NCI-H1930 (cell line): ENCODE data around the gene PIAS2.
"Not testable (repeated sequence)": the region's sequence is repeated elsewhere in the genome, so short reads cannot be mapped to it uniquely, and the experiment has no call there.

Experiments used
- DNase-seq, 2 experiments: peaks; one replicate each; lab custom pipeline; 2025; lab: John Stamatoyannopoulos, UW

PIAS2 gene

DNA sequence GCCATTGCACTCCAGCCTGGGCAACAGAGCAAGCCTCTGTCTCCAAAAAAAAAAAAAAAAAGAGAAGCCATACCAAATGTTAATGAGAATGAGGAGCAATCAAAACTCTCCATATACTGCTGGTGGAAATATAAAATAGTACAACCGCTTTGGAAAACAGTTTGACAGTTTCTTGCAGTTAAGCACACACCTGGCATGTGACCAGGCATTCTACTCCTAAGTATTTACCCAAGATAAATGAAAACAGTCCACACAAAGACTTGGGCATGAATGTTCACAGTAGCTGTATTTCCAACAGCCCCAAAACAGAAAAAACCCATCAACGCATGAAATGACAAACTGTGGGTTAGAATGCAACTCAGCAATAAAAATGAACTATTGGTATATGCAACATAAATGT lies 84.5 kb downstream of the PIAS2 start:
- DNase-seq, result no peak

DNA sequence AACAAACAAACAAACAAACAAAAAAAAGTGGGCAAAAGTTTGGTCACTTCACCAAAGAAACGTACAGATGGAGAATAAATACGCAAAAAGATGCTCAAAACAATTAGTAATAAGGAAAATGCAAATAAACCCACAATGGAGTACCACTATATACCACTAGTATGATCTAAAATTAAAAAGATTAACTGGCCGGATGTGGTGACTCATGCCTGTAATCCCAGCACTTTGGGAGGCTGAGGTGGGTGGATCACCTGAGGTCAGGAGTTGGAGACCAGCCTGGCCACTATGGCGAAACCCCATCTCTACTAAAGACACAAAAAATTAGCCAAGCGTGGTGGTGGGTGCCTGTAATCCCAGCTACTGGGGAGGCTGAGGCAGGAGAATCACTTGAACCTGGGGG lies 84.9 kb downstream of the PIAS2 start:
- not testable (repeated sequence) for DNase-seq

- DNase-seq, result no peak
Observed at GRCh38 chr18:46831434-46831833, 85.9 kb downstream of the PIAS2 start.

DNA sequence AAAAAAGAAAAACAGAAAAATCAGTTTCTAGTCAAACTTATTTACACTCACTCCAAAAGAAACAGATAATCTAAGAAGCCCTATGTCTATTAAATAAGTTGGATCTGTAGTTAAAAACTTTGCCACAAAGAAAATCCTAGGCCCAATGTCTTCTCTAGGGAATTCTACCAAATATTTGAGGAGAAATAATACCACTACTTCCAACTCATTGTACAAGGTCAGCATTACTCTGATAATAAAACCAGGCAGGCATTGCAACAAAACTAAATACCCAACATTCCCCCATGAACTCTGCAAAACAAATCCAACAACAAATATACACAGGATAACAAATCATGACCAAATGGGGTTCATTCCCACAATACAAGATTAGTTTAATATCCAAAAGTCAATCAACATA lies 86.7 kb downstream of the PIAS2 start:
- no peak for DNase-seq

- no peak for DNase-seq
Observed at GRCh38 chr18:46829947-46830346, 87.4 kb downstream of the PIAS2 start.

- DNase-seq, result no peak
Observed at GRCh38 chr18:46829531-46829930, 87.8 kb downstream of the PIAS2 start.

- no peak for DNase-seq
Observed at GRCh38 chr18:46821856-46822711, 95.2 kb downstream of the PIAS2 start.

DNA sequence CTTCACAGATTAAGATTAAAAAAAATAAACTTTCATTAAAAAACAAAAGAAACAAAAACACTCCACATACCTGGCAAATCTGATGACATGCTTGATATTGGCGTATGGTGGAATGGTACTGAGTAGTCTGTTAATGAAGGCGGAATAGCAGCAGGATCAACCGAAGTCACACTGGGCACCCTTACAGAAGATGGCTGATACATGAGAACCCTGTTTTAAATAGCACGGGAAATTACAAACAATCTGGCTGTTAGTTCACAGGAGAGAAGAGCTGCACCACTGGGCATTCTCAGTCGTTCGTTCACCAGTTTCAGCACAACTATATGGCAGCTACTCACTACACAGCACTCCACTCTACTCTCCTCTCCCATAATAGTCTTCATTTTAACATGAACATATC lies 96.4 kb downstream of the PIAS2 start:
- DNase-seq, result no peak

- no peak for DNase-seq
Observed at GRCh38 chr18:46815661-46816060, 101.6 kb downstream of the PIAS2 start.

GRCh38 chr18:46814399-46814798 lies 102.9 kb downstream of the PIAS2 start:
- no peak for DNase-seq

DNA sequence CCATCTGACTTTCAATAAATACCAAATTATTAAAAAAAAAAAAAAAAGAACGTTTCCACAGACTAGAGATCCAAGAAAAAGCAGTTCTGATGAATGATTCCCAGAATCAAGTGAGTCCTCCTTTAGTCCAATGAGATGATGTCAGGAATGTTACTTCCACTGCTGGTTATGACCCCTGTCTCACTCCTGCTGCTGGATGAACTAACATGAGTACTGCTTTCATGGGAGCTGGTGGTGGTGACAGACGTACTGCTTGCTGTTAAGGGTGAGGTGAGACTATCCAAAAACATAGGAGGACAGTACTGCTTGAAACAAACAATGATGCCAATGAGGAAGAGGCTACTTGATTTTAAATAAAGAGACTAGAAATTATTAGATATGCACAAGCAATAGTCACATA lies 105.0 kb downstream of the PIAS2 start:
- DNase-seq, result no peak

DNA sequence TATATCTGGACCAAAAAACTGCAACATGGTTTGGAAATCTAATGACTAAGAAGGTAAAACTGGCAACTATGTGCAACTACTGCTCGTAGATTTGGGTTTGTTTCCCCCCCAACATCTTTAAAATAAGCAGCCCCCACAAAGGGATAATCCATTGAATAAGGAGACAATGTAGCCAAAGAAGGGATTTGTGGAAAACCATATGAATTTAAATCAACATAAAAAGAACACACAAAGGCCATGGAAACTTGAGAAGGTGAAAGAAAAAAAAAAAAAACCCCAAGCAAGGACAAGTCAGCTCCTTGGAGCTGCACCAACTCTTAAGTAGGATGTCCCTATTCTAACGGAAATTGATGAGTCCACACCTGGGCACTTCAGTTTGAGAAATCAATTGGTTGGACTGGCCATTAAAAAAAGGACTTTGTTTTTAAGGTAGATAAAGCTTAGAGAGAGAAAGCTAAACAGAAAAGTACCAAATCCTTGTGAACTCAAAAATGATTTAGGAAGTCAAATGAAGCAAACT lies 106.8 kb downstream of the PIAS2 start:
- no peak for DNase-seq

DNA sequence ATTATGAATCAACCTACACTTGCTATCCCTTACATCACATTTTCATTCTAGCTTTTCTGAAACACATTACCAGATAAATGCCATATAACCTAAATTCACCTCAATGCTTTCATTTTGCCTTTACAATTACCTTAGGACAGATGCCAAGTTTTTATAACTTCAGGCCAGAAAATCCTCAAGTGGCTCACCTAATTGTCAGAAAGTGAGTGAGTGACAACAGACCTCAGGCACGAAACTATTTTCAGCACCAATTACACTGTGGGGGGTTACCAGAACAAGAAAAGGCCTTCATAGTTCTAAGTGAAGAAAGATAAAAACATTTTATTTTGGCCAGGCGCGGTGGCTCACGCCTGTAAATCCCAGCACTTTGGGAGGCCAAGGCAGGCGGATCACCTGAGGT lies 108.2 kb downstream of the PIAS2 start:
- no peak for DNase-seq

- not testable (repeated sequence) for DNase-seq
Observed at GRCh38 chr18:46795945-46796344, 121.4 kb downstream of the PIAS2 start.

DNA sequence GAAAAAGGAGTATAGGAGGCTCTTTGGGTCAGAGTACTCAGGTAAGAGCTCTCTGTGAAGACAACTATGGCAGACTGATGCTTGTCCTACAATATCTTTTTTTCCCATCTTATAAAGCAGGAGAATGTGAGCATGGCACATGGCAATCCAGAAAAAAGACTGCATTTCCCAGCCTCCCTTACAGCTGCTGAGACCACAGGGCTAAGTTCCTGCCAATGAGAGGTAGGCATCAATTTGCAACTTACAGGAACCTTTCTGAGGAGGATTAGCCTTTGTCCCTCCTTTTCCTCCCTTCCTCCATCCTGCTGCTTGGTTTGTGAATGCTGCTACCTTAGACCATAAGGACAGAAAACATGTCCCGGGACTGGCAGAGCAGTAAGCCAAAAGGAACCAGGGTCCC lies 122.7 kb downstream of the PIAS2 start:
- no peak for DNase-seq

DNA sequence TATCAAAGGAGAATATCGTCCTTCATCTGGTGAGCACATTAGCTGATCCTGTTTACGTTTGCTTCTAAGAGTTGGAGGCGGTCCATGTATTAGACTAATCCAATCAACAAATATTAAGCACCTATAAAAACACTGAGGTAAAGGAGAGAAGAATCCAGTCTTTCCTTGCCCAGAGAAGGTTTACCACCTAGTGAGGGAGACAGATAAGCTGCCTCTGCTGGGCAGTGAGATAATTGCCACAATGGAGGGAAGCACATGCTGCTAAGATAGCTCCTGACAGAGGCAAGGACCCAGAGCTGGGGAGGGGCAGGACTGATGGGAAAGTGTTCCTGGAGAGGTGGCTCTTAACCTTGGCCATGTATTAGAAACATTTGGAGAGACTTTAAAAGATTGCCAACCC lies 123.7 kb downstream of the PIAS2 start:
- no peak for DNase-seq

DNA sequence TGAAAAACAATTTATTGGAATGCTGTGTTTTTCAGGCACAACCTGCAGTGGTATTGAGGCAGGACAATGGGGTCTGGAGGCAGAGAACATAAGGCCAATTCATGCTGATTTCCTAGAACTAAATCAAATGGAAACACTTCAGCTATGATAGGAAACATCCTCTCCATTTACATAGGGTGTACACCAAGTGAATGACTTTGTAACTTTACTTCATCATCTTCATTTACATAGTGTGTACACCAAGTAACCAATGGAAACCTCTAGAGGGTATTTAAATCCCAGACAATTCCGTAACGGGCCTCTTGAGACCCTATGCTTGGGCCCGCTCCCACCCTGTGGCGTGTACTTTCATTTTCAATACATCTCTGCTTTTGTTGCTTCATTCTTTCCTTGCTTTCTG lies 128.2 kb downstream of the PIAS2 start:
- no peak for DNase-seq

DNA sequence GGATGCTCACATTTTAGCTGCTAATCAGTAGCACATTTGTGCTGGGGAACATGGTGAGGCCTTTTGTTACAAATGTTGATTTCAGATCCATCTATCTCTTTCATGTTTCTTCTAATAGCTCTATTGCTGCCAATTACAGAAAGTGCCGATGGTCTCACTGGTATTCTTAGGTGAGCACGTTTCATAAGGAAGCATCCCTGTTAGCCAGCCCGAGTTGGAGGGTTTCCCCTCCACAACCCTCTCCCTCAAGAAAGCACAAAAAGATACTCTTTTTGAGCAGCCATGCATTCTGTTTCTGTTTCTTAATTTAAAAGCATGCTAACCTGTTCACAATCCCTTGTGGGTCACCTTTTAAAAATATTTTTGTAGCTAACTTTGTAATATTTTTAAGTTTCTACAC lies 129.6 kb downstream of the PIAS2 start:
- DNase-seq, result no peak

- DNase-seq, result no peak
Observed at GRCh38 chr18:46772357-46772756, 144.9 kb downstream of the PIAS2 start.

- no peak for DNase-seq
Observed at GRCh38 chr18:46771141-46771540, 146.2 kb downstream of the PIAS2 start.

DNA sequence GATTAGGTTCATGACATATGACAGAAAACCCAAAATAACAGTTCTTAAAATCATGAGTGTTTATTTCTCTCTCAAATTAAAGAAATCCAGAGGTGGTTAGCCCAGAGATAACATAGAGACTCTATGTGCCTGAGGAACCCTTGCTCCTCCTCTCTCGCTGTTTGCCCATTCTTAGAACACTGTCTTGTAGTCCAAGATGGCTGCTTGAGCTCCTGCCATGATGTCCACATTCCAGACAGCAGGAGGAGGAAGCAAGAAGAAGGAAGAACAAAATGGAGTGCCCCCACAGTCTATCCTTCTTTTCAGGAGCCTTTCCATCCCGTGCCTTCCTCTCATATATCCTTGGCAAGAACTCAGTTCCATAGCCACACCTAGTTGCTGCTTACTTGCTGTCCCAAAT lies 146.6 kb downstream of the PIAS2 start:
- no peak for DNase-seq

DNA sequence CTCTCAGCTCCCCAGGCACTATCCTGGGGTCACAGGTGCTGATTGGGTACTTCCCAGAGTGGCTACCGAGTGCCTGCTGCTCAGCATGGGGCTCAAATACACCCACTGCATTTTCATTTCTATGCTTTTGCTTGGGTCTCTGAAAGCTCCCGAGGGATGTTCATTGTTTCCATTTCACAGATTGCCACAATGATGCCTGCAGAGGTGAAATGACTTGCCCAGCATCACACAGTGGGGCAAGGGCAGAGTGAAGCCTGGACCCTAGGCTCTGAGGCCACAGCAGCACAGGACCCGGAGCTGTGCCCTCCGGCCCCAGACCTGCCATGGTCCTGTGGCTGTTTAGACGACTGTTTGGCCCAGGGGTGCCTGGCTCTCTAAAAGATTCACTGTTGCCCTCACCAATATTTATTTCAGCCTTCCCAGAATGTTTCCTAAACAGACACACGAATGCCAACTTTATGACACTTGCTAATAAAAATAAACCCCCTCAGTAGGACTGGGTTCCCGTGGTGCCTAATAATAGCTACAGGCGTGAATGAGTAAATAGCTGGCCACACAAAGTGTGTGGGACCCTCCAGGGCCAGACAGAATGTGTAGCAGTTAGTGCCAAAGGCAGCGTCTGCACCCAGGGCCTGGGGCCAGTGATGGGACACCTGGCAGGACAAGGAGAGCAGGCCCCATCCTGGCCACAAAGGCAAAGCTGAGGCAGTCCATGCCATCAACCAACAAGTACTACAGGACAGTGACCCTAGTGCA lies 149.0 kb downstream of the PIAS2 start:
- no peak for DNase-seq

DNA sequence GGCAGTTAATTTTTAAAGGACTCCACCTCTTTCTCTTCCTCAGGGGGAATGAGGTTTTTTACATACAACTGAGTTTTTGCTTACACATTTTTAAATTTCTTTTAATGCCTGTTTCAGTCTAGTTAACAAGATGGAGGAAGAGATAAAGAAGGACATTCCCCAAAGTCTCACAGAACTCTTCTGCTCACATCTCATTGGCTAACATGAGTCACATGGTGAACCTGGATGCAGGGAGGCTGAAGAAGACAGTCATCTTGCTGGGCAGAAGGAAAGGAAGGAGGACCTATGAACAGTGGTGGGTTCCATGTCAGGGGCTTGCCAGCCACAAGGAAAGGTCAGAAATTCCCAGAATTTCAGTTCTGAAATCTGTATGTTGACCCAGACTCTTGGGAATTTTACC lies 150.1 kb downstream of the PIAS2 start:
- DNase-seq, result no peak
